ENCODE measurements around the gene SLC24A5.

SLC24A5 gene

DNA sequence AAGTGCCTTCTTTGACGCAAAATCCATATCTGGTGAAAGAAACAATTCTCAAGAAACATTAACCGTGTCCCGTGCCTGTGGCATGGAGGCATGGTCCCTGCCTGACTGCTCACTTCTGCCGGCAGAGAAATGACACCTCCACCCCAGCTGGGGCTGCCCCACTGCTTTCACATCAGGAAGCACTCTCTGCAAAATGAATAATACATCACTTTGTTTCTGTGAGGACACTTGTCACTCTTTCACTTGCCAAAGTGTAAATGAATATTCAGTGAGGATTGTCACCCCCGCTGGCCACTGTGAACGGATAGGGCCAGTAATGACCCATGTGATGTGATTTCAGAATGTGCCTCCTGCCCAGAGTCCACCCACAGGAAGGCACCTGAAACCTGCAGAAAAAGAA, 31.1 kb upstream of the SLC24A5 start:
- no peak for DNase-seq (ENCODE audit: low read depth in 1 of 2, low spot score in 1 of 2)
- no peak overlapping the region for H3K4me3 ChIP-seq (replicated peaks; ENCODE audit: insufficient read depth, low read length)
- TF ChIP-seq, protein P1, sequence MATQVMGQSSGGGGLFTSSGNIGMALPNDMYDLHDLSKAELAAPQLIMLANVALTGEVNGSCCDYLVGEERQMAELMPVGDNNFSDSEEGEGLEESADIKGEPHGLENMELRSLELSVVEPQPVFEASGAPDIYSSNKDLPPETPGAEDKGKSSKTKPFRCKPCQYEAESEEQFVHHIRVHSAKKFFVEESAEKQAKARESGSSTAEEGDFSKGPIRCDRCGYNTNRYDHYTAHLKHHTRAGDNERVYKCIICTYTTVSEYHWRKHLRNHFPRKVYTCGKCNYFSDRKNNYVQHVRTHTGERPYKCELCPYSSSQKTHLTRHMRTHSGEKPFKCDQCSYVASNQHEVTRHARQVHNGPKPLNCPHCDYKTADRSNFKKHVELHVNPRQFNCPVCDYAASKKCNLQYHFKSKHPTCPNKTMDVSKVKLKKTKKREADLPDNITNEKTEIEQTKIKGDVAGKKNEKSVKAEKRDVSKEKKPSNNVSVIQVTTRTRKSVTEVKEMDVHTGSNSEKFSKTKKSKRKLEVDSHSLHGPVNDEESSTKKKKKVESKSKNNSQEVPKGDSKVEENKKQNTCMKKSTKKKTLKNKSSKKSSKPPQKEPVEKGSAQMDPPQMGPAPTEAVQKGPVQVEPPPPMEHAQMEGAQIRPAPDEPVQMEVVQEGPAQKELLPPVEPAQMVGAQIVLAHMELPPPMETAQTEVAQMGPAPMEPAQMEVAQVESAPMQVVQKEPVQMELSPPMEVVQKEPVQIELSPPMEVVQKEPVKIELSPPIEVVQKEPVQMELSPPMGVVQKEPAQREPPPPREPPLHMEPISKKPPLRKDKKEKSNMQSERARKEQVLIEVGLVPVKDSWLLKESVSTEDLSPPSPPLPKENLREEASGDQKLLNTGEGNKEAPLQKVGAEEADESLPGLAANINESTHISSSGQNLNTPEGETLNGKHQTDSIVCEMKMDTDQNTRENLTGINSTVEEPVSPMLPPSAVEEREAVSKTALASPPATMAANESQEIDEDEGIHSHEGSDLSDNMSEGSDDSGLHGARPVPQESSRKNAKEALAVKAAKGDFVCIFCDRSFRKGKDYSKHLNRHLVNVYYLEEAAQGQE (IDR thresholded peaks at IDR 0.05; ENCODE audit: insufficient replicate concordance, low read depth): no peak
- TF ChIP-seq POLR2AphosphoS5 (IDR thresholded peaks at IDR 0.05; ENCODE audit: low read depth): no peak
- peaks cover 5% of the 10 kb centered on the region for H3K27me3 ChIP-seq (ENCODE audit: insufficient read depth, poor library complexity, severe bottlenecking)
- no peak overlapping the region for H3K27ac ChIP-seq (replicated peaks)

DNA sequence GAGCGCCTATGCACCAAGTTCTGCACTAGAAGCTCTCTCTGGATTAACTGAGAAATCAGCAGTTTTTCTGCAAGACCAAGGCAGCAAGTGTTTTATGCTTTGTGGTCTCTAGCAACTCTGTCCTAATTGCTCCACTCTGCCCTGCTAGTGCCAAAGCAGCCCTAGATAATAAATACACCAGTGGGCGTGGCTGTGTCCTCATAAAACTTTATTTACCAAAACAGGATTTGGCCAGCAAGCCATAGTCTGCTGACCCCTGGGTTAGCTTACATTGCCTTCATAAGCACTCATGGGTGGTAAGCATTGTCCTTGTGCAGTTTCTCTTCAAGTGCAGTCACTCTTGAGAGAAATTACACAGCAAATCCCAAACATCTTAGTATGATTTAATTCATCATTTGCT, 30.7 kb upstream of the SLC24A5 start:
- no peak overlapping the region for H3K4me3 ChIP-seq (replicated peaks; ENCODE audit: insufficient read depth, low read length)
- peaks cover 5% of the 10 kb centered on the region for H3K27me3 ChIP-seq (ENCODE audit: insufficient read depth, poor library complexity, severe bottlenecking)
- H3K27ac ChIP-seq (replicated peaks): no peak overlapping the region
- TF ChIP-seq, protein P2, sequence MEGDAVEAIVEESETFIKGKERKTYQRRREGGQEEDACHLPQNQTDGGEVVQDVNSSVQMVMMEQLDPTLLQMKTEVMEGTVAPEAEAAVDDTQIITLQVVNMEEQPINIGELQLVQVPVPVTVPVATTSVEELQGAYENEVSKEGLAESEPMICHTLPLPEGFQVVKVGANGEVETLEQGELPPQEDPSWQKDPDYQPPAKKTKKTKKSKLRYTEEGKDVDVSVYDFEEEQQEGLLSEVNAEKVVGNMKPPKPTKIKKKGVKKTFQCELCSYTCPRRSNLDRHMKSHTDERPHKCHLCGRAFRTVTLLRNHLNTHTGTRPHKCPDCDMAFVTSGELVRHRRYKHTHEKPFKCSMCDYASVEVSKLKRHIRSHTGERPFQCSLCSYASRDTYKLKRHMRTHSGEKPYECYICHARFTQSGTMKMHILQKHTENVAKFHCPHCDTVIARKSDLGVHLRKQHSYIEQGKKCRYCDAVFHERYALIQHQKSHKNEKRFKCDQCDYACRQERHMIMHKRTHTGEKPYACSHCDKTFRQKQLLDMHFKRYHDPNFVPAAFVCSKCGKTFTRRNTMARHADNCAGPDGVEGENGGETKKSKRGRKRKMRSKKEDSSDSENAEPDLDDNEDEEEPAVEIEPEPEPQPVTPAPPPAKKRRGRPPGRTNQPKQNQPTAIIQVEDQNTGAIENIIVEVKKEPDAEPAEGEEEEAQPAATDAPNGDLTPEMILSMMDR (IDR thresholded peaks at IDR 0.05; ENCODE audit: insufficient read depth, low read length): no peak
- TF ChIP-seq POLR2AphosphoS5 (IDR thresholded peaks at IDR 0.05; ENCODE audit: low read depth) (no peak), SPI1 (IDR thresholded peaks at IDR 0.05; ENCODE audit: borderline replicate concordance, low read depth) (no peak), GABPA (IDR thresholded peaks at IDR 0.05; ENCODE audit: low read depth) (no peak)
- TF ChIP-seq, protein P1 (IDR thresholded peaks at IDR 0.05; ENCODE audit: insufficient replicate concordance, low read depth): no peak
- DNase-seq (ENCODE audit: low read depth in 1 of 2, low spot score in 1 of 2): no peak

DNA sequence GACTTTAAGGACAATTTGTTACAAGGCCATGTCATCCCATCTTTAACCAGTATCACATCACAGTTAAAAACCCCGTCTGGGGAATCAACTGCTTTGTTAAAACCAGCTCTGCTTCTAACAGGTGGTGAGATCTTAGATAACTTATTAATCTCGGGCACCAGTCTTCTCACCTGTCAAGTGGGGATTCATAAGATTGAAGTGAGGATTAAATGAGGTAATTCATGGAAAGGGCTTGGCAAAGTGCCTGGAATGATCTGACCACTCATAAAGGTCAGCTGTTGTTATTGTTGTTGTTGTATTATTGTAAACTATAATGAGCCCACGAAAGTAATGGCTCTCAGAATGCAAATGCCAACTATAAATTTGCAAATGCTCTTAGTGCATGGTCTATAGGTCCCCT, 30.1 kb upstream of the SLC24A5 start:
- no peak for TF ChIP-seq SPI1 (IDR thresholded peaks at IDR 0.05; ENCODE audit: borderline replicate concordance, low read depth)
- no peak for TF ChIP-seq POLR2AphosphoS5 (IDR thresholded peaks at IDR 0.05; ENCODE audit: low read depth)
- TF ChIP-seq, protein P2 (IDR thresholded peaks at IDR 0.05; ENCODE audit: insufficient read depth, low read length): no peak
- TF ChIP-seq, protein P1 (IDR thresholded peaks at IDR 0.05; ENCODE audit: insufficient replicate concordance, low read depth): no peak
- TF ChIP-seq GABPA (IDR thresholded peaks at IDR 0.05; ENCODE audit: low read depth): no peak
- no peak for DNase-seq (ENCODE audit: low read depth in 1 of 2, low spot score in 1 of 2)

GRCh38 chr15:48091522-48091921, 29.3 kb upstream of the SLC24A5 start:
- H3K27ac ChIP-seq (replicated peaks): no peak overlapping the region
- H3K27me3 ChIP-seq (ENCODE audit: insufficient read depth, poor library complexity, severe bottlenecking): peaks cover 5% of the 10 kb centered on the region
- H3K4me3 ChIP-seq (replicated peaks; ENCODE audit: insufficient read depth, low read length): no peak overlapping the region
- no peak for DNase-seq (ENCODE audit: low read depth in 1 of 2, low spot score in 1 of 2)
- TF ChIP-seq SPI1 (IDR thresholded peaks at IDR 0.05; ENCODE audit: borderline replicate concordance, low read depth) (no peak), POLR2AphosphoS5 (IDR thresholded peaks at IDR 0.05; ENCODE audit: low read depth) (no peak), GABPA (IDR thresholded peaks at IDR 0.05; ENCODE audit: low read depth) (no peak)
- TF ChIP-seq, protein P1 (IDR thresholded peaks at IDR 0.05; ENCODE audit: insufficient replicate concordance, low read depth): no peak
- TF ChIP-seq, protein P2 (IDR thresholded peaks at IDR 0.05; ENCODE audit: insufficient read depth, low read length): no peak

More for the DNA sequence above, 30.1 kb upstream of the SLC24A5 start:
- Histone ChIP-seq H3K4me3 (replicated peaks; ENCODE audit: insufficient read depth, low read length) (no peak overlapping the region), H3K27ac (replicated peaks) (no peak overlapping the region), H3K27me3 (ENCODE audit: insufficient read depth, poor library complexity, severe bottlenecking) (peaks cover 5% of the 10 kb centered on the region)

All from HL-60 (cell line).